Right renal cortex interstitium (tissue), 3 donors: Measurements from ENCODE around the gene RASIP1. TPM values are rescaled to one million over a fixed set of nuclear protein-coding genes. Genes with fewer than 3 reads are reported as not detected.
"Not testable (repeated sequence)": the region's sequence is repeated elsewhere in the genome, so short reads cannot be mapped to it uniquely, and the experiment has no call there.

Experiments
- DNase-seq, 3 donors: peaks; one replicate each; pipeline ENCODE4 v3.0.0-alpha.2; 2013; ENCODE audit warnings: low read depth in 3 of 3, low spot score in 2 of 3
- polyA plus RNA-seq, 3 donors: library from polyadenylated mRNA; unstranded; fragments of 120-200 nt; gene quantifications; one replicate each; pipeline ENCODE4 v1.2.1, GENCODE V29; 2013; ENCODE audit not compliant: insufficient read length in 3 of 3

RASIP1 gene
- polyA plus RNA-seq, 3 donors: 11.5 to 12.2 (median 11.8) TPM

DNA sequence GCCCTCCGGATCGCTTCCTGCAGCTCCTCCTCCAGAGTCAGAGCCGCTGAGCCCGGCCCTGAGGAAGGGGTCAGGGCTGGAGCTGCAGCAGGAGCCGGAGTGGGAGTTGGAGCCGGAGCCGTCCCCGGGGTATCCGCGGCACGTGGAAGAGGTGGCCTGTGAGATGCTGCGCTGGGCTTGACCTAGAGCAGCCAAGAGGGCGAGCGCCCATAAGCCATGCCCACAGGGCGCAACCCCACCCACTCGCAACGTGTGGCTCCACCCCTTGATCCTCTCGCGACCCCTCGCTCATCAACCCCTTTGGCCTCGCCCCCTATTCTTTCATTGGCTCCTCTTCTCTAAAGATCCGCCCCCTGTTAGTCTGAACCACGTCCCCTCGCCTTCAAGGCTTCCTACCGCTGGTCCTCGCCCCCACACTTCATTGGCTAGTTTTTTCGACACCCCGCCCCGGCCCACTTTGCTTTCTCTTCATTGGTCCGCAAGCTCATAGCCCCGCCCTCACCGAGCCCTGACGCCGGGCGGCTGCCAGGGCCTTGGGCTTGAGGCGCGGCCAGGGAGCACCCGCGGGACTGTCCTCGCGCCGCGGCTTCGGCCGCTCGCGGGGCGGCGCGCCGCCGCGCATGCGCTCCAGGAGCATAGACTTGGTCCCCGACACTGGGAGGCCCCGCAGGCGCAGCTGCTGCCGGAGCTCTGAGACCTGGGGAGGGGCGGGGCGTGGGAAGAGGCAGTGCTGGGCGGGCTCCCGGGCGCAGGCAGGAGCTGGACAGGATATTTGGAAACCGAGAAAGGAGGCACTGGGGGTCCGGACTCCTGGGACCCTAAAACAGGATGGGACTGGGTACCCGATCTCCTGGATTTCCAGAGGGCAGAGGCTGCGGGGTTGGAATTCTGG is 26.3 kb downstream of the RASIP1 start:
- peak; percentile 96 to 99 (median 99) for DNase-seq

DNA sequence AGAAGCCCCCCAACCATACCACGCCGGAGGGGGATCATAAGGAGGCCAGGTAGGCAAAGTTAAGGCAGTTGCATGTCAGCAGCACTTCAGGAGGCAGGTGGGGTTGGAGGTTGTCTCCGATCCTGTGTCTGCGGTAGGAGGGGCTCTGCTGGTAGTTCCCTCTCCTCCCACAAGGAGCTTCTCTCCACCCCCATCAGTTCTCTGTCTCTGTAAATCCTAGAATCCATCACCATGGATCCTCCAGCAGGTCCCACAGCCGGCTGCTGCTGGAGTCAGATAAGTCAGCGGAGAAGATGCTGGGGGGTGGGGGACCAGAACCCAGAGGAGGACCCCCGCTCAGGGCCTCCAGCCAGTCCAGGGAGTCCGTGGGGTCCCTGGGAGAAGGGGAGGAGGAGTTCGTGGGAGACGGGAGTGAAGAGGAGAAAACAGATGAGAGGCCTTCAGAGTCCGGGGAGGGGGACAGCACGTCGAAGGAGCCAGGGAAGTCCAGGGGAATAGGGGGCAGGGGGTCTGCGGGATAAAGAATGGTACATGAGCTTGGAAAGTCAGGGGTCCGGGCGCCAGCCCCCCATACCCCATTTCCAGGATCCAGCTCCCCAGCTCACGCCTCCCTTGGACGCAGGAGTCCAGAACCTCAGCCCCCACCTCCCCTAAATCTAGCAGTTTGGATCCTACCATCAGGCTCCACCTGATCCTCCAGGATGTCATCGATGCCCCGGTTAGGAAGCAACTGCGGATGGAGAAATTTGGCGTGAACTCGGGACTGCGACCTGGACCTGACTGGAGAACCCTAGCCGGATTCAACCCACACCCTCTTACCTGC is 27.2 kb downstream of the RASIP1 start:
- DNase-seq: no peak

DNA sequence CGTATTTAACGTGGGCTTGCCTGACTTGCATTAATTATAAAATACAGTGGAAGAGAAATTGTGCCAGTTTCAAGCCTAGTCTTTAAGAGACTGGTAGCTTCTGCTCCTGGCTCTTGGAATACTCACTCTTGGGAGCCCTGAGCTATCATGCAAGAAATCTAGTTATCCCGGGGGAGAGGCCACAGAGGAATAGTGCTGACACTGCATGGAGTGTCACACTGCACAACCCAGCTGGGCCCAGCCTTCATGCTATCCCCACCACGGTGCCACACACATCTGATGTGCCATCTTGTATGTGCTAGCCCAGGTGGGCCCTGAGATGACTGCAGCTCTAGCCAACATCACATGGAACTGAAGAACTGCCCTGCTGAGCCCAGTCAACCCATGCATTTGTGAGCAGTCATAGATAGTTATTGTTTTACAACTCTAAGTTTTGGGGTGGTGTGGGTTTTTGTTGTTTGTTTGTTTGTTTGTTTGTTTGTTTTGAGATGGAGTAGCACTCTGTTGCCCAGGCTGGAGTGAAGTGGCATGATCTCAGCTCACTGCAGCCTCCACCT is 29.2 kb downstream of the RASIP1 start:
- DNase-seq: no peak

GRCh38 chr19:48708471-48708870 is 31.9 kb downstream of the RASIP1 start:
- DNase-seq: no peak

GRCh38 chr19:48705431-48705830 is 35.0 kb downstream of the RASIP1 start:
- no peak for DNase-seq

DNA sequence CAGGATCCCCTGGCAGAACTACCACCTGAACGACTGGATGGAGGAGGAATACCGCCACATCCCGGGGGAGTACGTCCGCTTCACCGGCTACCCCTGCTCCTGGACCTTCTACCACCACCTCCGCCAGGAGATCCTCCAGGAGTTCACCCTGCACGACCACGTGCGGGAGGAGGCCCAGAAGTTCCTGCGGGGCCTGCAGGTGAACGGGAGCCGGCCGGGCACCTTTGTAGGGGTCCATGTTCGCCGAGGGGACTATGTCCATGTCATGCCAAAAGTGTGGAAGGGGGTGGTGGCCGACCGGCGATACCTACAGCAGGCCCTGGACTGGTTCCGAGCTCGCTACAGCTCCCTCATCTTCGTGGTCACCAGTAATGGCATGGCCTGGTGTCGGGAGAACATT is 37.1 kb downstream of the RASIP1 start:
- no peak for DNase-seq

- no peak for DNase-seq
These were observed 37.7 kb downstream of the RASIP1 start for GRCh38 chr19:48702701-48703100.

DNA sequence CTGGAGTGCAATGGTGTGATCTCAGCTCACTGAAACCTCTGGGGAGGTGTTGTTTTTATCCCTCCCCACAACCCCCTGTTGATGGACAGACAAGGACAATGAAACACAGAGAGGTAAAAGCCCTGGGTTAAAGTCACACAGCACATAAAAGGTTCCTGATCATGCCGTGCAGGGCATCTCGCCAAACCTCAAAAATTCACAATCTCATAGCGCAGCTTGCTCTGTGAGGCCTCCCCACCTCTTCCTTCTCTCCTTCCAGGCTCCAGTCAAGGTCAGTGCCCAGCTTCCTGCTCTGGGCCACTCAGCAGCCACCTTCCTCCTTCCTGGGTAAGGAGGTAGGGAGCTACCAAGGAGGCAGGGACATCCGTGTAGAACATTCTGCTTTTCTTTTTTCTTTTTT is 42.4 kb downstream of the RASIP1 start:
- DNase-seq: no peak

GRCh38 chr19:48696353-48697010 is 43.9 kb downstream of the RASIP1 start:
- no peak for DNase-seq

- DNase-seq: no peak
These were observed 44.6 kb downstream of the RASIP1 start, which contains the start of gene FUT2 for GRCh38 chr19:48695743-48696352. Gene FUT2 (plus strand): TSS chr19:48695971. CDS start chr19:48702957, 6,986 bp downstream.

DNA sequence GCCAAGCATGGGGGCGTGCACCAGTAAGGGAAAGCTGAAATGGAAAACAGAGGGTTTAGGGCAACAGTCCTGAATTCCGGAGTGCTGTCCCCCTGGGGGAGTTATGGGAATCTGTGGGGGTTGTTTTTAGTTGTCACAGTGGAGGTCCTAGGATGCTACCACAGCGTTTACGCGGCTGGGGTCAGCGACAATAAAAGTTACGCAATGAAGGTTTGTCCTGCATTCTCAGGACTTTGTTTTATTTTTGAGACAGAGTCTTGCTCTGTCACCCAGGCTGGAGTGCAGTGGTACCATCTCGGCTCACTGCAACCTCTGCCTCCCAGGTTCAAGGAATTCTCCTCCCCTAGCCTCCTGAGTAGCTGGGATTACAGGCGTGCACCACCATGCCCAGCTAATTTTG is 46.8 kb downstream of the RASIP1 start:
- not testable (repeated sequence) for DNase-seq

DNA sequence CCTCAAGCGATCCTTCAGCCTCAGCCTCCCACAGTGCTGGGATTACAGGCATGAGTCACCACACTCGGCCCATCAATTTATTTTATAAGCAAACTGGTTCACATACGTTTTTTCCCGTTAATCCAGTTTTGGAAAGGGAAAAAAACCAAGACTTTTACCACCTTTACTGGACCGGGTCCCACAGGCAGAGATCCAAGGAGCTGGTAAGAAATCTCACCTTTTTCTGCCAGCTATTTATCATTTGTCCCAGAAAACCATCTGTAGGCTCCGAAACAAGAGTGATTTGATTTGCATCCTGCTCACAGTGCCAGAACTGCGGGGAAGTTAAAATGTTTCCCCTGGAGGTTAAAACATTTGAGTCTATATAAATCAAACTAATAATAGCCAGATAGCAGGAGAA is 51.0 kb downstream of the RASIP1 start:
- no peak for DNase-seq

DNA sequence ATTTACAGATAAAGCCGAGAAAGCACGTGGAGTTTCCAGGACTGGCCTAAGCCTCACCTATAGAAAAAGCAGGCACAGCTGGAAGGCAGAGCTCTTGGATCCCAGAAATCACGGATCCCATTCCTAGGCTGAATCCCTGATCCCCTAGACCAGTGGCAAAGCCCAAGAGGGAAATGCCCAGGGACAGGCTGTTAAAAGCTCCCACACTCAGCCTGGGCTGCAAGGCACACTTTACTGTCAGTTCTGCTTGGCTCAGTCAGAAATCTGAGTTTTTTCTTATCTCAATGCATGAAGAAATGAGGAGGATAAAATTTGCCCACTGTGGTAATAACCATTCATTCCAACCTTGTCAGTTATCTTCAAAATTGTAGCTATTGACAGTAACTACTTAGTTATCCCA is 52.6 kb downstream of the RASIP1 start:
- no peak for DNase-seq

DNA sequence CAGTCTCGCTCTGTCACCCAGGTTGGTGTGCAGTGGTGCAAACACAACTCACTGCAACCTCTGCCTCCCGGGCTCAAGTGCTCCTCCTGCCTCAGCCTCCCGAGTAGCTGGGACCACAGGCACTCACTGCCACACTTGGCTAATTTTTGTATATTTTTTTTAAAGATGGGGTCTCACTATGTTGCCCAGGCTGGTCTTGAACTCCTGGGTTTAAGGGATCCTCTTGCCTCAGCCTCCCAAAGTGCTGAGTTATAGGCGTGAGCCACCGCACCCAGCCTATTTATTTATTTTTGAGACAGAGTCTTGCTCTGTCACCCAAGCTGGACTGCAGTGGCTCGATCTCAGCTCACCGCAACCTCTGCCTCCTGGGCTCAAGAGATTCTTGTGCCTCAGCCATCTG is 53.8 kb downstream of the RASIP1 start:
- DNase-seq: not testable (repeated sequence)

DNA sequence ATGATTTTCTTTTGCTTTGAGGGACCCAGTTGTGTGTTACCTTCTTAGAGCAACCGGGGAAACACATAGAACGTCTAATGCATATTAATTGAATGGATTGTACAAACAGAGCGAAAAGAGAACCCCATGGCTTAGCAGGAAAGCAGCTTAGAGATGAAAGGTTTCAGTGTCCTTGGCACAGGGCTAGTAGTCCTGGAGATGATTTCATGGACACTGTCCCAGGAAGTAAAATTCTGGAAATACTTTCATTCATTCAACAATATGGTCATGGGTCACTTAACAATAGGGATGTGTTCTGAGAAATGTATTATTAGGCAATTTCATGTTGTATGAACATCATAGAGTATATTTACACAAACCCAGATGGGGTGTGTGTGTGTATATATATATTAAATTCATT is 54.3 kb downstream of the RASIP1 start:
- no peak for DNase-seq

- no peak for DNase-seq
These were observed 54.8 kb downstream of the RASIP1 start for GRCh38 chr19:48685583-48685982.

- DNase-seq: peak in 1 of 3 donors; percentile 33
These were observed 57.1 kb downstream of the RASIP1 start for GRCh38 chr19:48683349-48683748.

DNA sequence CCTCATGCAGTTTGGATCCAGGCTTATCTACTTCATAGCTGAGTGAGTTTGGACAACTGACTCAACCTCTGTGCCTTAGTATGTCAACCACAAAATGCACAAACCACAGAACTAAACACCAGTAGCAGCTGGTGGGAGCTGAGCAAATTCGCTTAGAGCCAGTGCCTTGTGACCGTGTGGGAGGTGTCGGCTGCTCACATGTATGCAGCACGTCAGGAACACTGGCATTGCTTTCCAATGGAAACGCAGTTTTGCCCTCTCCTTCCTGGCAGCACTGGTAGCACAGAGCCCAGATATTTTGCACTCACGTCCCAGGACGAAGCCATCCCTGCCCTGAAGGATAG is 59.3 kb downstream of the RASIP1 start:
- no peak for DNase-seq

GRCh38 chr19:48680436-48681126 is 59.8 kb downstream of the RASIP1 start:
- no peak for DNase-seq

GRCh38 chr19:48680006-48680405 is 60.4 kb downstream of the RASIP1 start:
- DNase-seq: not testable (repeated sequence)
